HG03025 (cell line): ENCODE results near the gene TAOK1.

Experiments used
- ATAC-seq: cut with Tn5 transposase; IDR thresholded peaks from one replicate; pipeline ENCODE4 v1.9.1; 2021; ENCODE audit warnings: mild to moderate bottlenecking, moderate library complexity; ENCODE audit not compliant: unreplicated experiment, low FRiP score

The TAOK1 gene

GRCh38 chr17:29591737-29592608, 201.8 kb downstream of the TAOK1 start:
- no peak for ATAC-seq

- ATAC-seq = no peak
These were observed 202.8 kb downstream of the TAOK1 start, which contains the start of gene ANKRD13B for GRCh38 chr17:29592850-29593551. Gene ANKRD13B (plus strand): TSS chr17:29593132. CDS start chr17:29593622, 490 bp downstream.

GRCh38 chr17:29593591-29594518, 203.7 kb downstream of the TAOK1 start:
- no peak for ATAC-seq

GRCh38 chr17:29594519-29595090, 204.4 kb downstream of the TAOK1 start:
- no peak for ATAC-seq

- no peak for ATAC-seq
These were observed 205.2 kb downstream of the TAOK1 start for GRCh38 chr17:29595107-29595942.

- ATAC-seq = no peak
These were observed 206.0 kb downstream of the TAOK1 start for GRCh38 chr17:29595943-29596774.

- ATAC-seq = no peak
These were observed 206.6 kb downstream of the TAOK1 start for GRCh38 chr17:29596811-29597210.

GRCh38 chr17:29597361-29598172, 207.4 kb downstream of the TAOK1 start:
- no peak for ATAC-seq
